ENCODE measurements around the gene NFIA. TPM values are rescaled to one million over a fixed set of nuclear protein-coding genes. Genes with fewer than 3 reads are reported as not detected.
A peak's percentile ranks its signal among the peaks of the same experiment; 100 is the strongest.

NFIA gene
- total RNA-seq, 1 experiment from 2014 or later, result 0.35 TPM

DNA sequence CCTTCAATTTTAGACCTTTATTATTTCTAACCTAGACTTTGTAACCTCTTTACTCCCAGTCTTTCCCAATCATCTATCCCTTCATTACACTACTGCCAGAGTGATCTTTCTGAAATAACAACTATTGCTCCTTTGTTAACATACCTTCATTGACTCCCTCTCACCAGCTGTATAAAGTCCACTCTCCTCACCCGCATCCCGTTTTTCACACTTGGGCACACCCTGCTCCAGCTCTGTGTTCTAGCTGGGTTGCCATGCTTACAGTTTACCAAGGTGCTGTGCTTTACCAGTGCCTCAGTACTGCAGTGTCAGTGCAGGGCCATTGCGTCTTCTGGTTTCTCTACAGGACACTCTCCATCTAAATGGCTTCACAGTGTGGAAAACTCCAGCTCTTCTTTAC, 148.2 kb downstream of the NFIA start:
- Mint-ChIP-seq H3K27me3 (ENCODE audit: low read depth) (no peaks in the 10 kb centered on the region), H3K9me3 (no peaks in the 10 kb centered on the region)

More for the DNA sequence above, 148.2 kb downstream of the NFIA start:
- H3K27me3 ChIP-seq (ENCODE audit: insufficient read depth, low read length), result no peaks in the 10 kb centered on the region
- no peak overlapping the region for H3K9ac ChIP-seq (ENCODE audit: extremely low read depth, insufficient read length, low read length)
- Mint-ChIP-seq H3K4me3 (no peak overlapping the region), H3K27ac (peak overlapping the region in 1 of 3 experiments; percentile 0; a peak in 1 of 7 replicates), H3K36me3 (ENCODE audit: insufficient read depth in 1 of 3, low read depth in 3 of 3) (no peaks in the 10 kb centered on the region), H3K4me1 (peaks cover 3 to 19% of the 10 kb centered on the region in 2 experiments)
- no peak overlapping the region for H2BK12ac ChIP-seq (ENCODE audit: insufficient read length, low read depth, low read length)
- no peak overlapping the region for H3K27ac ChIP-seq (ENCODE audit: insufficient read length, low read depth, low read length)
- H4K8ac ChIP-seq (replicated peaks; ENCODE audit: insufficient read length, low read depth, low read length), result no peak overlapping the region
- DNase-seq, result no peak
- no peak overlapping the region for H2BK5ac ChIP-seq (ENCODE audit: insufficient read length, low read length)
- no peak overlapping the region for H2AFZ ChIP-seq (ENCODE audit: low read length)
- no peak overlapping the region for H3K18ac ChIP-seq (ENCODE audit: insufficient read length, low read depth, low read length)
- H4K20me1 ChIP-seq (ENCODE audit: control insufficient read depth, insufficient read depth, insufficient read length), result no peaks in the 10 kb centered on the region
- H2BK15ac ChIP-seq (ENCODE audit: low read depth, low read length), result no peak overlapping the region
- no peak overlapping the region for H3K14ac ChIP-seq (ENCODE audit: insufficient read depth, low read length)
- no peaks in the 10 kb centered on the region for H3K23me2 ChIP-seq (ENCODE audit: insufficient read length, low read depth, low read length, poor library complexity, severe bottlenecking)
- no peak overlapping the region for H4K91ac ChIP-seq (ENCODE audit: insufficient read length, low read depth, low read length)
- H3K4me2 ChIP-seq (ENCODE audit: insufficient read depth, insufficient read length, low read length), result no peak overlapping the region
- no peaks in the 10 kb centered on the region for H3K79me1 ChIP-seq (ENCODE audit: insufficient read depth, low read depth, low read length, poor library complexity, severe bottlenecking)
- no peak overlapping the region for H2AK5ac ChIP-seq (ENCODE audit: insufficient read length, low read length)
- H3T11ph ChIP-seq (ENCODE audit: low read length), result no peak overlapping the region
- H2BK120ac ChIP-seq (ENCODE audit: low read depth, low read length, poor library complexity, severe bottlenecking), result no peak overlapping the region
- H4K5ac ChIP-seq (ENCODE audit: insufficient read length, low read depth, low read length), result no peak overlapping the region
- H2BK20ac ChIP-seq (ENCODE audit: low read depth, low read length, poor library complexity, severe bottlenecking), result no peak overlapping the region
- H3K79me2 ChIP-seq (ENCODE audit: insufficient read depth, low read length), result no peaks in the 10 kb centered on the region
- no peak overlapping the region for H3K23ac ChIP-seq (ENCODE audit: insufficient read length, low read depth, low read length)
- H3K4ac ChIP-seq (ENCODE audit: low read depth, low read length), result no peak overlapping the region
- H3K56ac ChIP-seq (ENCODE audit: insufficient read length, low read depth, low read length), result no peak overlapping the region
- WGBS (ENCODE audit: extremely low coverage, insufficient read length, low lambda C conversion rate), result no CpG with 5 or more reads among the region's 3 CpGs
- H3K4me1 ChIP-seq (ENCODE audit: insufficient read depth, low read length), result no peaks in the 10 kb centered on the region
- H3K9me3 ChIP-seq (ENCODE audit: control insufficient read depth, low read depth, low read length), result no peaks in the 10 kb centered on the region
- TF ChIP-seq, protein P1, sequence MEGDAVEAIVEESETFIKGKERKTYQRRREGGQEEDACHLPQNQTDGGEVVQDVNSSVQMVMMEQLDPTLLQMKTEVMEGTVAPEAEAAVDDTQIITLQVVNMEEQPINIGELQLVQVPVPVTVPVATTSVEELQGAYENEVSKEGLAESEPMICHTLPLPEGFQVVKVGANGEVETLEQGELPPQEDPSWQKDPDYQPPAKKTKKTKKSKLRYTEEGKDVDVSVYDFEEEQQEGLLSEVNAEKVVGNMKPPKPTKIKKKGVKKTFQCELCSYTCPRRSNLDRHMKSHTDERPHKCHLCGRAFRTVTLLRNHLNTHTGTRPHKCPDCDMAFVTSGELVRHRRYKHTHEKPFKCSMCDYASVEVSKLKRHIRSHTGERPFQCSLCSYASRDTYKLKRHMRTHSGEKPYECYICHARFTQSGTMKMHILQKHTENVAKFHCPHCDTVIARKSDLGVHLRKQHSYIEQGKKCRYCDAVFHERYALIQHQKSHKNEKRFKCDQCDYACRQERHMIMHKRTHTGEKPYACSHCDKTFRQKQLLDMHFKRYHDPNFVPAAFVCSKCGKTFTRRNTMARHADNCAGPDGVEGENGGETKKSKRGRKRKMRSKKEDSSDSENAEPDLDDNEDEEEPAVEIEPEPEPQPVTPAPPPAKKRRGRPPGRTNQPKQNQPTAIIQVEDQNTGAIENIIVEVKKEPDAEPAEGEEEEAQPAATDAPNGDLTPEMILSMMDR (conservative IDR thresholded peaks at IDR 0.05), result no peak

All from H9 (cell line).